Activated CD4-positive, CD25-positive, alpha-beta regulatory T cell treated with anti-CD3 and anti-CD28 coated beads, Interleukin-2, amount 50 U/mL, for 16 hours (primary cell): ENCODE data around the gene PRAME.
"Not testable (repeated sequence)": the region's sequence is repeated elsewhere in the genome, so short reads cannot be mapped to it uniquely, and the experiment has no call there.

ENCODE experiments used
- DNase-seq: peaks from one replicate; pipeline ENCODE4 v3.0.0-alpha.2; 2020; ENCODE audit warnings: low read depth, low spot score

PRAME gene

DNA sequence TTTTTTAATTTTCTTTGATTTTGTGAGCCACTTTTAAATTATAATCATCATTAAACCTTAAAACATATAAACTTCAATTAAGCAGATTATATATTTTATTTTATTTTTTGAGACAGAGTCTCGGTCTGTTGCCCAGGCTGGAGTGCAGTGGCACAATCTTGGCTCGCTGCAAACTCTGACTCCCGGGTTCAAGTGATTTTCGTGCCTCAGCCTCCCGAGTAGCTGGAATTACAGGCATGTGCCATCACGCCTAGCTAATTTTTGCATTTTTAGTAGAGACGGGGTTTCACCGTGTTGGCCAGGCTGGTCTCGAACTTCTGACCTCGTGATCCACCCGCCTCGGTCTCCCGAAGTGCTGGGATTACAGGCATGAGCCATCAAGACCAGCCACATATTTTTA is 22.5 kb upstream of the PRAME start:
- not testable (repeated sequence) for DNase-seq

DNA sequence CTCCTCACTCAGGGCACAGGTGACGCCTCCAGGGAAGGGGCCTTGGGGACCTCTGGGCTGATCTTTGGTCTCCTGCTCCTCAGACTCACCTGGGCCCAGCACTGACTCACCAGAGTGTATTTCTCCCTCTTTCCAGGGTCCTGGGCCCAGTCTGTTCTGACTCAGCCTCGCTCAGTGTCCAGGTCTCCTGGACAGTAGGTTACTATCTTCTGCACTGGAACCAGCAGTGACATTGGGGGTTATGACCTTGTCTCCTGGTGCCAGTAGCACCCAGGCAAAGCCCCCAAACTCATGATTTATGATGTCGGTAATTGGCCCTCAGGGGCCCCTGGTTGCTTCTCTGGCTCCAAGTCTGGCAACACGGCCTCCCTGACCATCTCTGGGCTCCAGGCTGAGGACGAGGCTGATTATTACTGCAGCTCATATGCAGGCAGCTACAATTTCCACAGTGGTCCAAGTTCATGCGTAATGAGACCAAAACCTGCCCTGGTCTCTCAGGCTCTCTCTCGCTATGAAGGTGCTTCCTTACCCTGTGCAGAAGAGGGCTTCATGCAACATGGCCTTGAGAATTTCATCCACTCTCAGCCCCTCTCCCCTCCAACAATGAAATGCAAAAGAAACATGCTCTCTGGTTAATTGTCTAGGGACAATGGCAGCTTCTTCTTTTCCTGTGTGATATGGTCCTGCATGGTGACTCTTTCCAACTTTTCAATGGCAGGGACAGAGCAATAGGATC is 21.0 kb upstream of the PRAME start:
- DNase-seq = no peak

DNA sequence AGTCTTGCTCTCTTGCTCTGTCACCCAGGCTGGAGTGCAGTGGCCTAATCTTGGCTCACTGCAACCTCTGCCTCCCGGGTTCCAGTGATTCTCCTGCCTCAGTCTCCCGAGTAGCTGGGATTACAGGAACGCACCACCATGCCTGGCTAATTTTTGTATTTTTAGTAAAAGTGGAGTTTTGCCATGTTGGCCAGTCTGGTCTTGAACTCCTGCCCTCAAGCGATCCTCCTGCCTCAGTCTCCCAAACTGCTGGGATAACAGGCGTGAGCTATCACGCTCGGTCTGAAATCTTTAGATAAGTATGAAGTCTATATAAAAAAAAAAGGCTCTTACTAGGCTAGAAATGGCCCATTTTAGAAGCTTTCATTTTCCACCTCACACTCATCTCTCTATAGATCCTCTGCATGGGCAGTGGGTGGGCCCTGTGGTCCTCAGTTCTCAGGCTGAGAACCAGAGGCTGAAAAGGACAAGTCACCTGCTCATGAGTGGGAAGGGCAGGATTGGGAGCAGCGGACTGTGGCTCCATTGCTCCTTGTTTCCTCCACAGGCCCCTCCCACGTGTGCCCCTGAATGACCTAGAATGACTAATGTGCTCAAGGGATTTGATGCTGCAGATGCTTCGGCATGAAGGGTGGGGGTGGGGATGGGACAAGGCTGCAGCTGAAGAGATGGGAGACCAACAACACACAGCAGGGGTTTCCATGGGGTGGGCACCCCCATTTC is 19.8 kb upstream of the PRAME start:
- DNase-seq = no peak

GRCh38 chr22:22576989-22577427 is 17.9 kb upstream of the PRAME start:
- no peak for DNase-seq

GRCh38 chr22:22576244-22576988 is 17.4 kb upstream of the PRAME start:
- DNase-seq = no peak

DNA sequence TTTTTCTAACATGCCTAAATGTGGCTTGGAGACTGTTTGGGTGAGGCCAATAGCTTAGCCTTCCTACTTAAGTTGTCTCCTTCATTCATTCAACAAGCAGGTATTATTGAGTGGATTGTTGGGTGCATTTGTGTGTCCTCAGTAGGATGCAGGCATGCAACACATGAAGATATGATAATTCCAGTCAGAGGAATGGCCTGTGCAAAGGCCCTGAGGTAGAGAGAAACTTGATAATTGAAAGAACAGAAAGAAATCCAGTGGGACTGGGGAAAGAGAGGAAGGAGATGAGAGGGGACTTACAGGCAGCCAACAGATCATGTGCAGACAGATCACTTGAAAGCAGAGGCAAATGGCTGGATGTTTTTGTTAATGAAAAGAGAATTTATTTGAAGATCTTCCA is 15.3 kb upstream of the PRAME start:
- no peak for DNase-seq

- no peak for DNase-seq
Measured at GRCh38 chr22:22573047-22573889, 14.2 kb upstream of the PRAME start.

- DNase-seq = no peak
Measured at GRCh38 chr22:22571862-22572261, 12.8 kb upstream of the PRAME start.

DNA sequence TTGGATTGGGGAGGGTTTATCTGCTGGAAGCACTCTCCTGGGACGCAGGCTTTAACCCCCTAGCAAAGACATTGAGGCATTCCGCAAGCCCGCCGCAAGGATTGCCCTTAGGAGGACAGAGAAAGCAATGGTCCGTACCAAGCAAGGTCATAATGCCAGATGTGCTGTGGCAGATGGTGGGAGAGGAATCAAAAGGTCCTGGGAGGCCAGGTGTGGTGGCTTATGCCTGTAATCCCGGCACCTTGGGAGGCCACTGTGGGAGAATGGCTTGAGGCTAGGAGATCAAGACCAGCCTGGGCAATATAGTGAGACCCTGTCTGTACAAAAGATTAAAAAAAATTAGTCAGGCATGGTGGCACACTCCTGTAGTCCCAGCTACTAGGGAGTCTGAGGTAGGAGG is 12.4 kb upstream of the PRAME start:
- DNase-seq = no peak

- DNase-seq = no peak
Measured at GRCh38 chr22:22569218-22569617, 10.2 kb upstream of the PRAME start.

DNA sequence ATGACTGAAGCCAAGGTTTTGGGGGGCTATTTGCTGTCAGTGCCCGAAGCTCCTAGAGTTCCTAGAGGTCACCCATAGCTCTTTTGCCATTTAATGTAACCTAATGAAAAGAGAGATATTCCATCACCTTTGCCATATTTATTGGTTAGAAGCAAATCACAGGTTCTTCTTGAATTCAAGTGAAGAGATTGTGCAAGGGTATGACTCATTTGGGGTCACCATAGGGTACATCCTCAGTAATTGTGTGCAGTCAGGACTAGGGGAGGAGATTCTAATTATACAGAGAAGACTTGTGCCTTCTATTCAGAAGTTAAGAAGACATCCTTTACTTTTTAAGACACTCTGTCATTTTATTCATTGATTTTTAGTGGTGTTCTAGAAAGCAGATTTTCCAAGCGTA is 6.9 kb upstream of the PRAME start:
- DNase-seq = no peak

DNA sequence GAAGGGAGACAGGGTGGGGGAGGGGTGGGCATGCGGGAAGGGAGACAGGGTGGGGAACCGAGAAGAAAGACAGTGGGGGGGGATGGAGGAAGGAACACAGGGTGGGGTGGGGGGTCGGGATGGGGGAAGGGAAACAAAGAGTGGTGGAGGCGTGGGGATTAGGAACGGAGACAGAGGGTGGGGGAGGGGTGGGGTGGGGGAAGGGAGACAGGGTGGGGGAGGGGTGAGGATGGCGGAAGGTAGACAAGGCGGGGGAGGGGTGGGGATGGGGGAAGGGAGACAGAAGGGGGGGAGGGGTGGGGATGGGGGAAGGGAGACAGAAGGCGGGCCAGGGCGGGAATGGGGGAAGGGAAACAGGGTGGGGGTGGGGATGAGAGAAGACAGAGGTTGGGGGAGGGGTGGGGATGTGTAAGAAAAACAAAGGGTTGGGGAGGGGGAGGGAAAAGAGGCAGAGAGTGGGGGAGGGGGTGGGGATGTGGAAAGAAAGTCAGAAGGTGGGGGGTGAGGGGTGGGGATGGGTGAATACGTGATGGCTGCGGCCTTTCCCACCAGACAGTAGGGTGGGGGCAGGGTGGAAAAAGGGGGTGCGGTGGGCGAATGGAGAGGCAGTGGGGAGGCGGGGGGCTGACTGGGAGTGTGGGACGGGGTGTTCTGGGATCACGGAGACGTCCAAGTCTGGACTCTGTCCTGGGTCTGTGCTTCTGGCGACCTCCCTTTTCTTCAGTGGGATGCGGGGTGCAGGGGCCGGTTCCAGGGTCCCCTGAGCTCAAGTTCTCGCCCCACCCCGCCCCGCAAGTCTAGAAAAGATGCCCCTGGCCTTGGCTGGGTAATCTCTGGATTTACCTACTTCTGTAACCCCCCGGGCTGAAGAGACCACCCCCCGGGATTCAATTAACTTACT is 744 bp downstream of the PRAME start:
- no peak for DNase-seq

GRCh38 chr22:22556995-22557925 is 1.8 kb downstream of the PRAME start:
- no peak for DNase-seq

DNA sequence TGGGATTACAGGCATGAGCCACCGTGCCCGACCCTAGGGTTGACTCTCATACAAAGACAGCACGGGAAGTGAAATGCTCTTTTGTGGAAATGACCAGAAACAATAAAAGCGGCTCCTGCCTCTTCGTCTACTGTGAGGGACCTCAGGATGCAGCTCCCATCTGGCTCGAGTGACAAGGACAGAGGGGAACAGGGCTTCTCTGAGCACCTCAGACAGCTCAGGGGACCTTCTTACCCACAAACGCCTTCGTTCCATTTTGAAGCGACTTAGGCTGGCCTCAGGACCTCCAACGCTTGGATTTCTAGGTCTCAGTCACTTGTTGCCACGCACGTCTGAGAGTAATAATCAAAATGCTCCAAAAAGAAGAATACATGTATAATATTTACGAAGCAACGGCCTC is 2.5 kb downstream of the PRAME start:
- no peak for DNase-seq

- DNase-seq = no peak
Measured at GRCh38 chr22:22555596-22555995, 3.5 kb downstream of the PRAME start.

GRCh38 chr22:22554587-22555284 is 4.3 kb downstream of the PRAME start:
- DNase-seq = no peak

- DNase-seq = no peak
Measured at GRCh38 chr22:22553735-22554586, 5.1 kb downstream of the PRAME start.

- no peak for DNase-seq
Measured at GRCh38 chr22:22553141-22553540, 5.9 kb downstream of the PRAME start.
